ENCODE data around the gene NPC1.

DNA sequence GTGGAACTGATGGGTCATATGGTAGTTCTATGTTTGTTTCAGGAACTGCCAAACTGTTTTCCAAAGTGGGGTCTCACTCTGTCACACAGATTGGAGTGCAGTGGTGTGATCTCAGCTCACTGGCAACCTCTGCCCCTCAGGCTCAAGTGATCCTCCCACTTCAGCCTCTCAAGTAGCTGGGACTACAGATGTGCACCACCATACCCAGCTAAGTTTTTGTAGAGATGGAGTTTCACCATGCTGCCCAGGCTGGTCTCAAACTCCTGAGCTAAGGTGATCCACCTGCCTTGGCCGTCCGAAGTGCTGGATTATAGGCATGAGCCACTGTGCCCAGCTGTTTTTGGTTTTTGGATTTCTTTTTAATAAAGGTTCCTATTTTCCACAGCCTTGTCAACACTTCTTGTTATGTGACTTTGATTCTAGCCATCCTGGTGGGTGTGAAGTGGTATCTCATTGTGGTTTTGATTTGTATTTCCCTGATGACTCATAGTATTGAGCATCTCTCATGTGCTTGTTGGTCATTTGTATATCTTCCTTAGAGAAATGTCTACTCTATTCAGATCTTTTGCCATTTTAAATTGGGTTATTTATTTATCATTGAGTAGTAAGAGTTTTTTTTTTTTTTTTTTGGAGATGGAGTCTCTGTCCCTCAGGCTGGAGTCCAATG lies 22.8 kb downstream of the NPC1 start:
- TF ChIP-seq CTCF (IDR thresholded peaks at IDR 0.05; ENCODE audit: insufficient read depth, low read depth, low read length) = no peak
- TF ChIP-seq EZH2 (IDR thresholded peaks at IDR 0.05; ENCODE audit: insufficient read depth, low read length) = no peak

Data from astrocyte (in vitro differentiated cells and primary cell).